NCI-H2171 (cell line): ENCODE data around the gene KCNG3.

Source experiments
- DNase-seq: peaks from one replicate; lab custom pipeline; 2025; lab: John Stamatoyannopoulos, UW

KCNG3 gene

DNA sequence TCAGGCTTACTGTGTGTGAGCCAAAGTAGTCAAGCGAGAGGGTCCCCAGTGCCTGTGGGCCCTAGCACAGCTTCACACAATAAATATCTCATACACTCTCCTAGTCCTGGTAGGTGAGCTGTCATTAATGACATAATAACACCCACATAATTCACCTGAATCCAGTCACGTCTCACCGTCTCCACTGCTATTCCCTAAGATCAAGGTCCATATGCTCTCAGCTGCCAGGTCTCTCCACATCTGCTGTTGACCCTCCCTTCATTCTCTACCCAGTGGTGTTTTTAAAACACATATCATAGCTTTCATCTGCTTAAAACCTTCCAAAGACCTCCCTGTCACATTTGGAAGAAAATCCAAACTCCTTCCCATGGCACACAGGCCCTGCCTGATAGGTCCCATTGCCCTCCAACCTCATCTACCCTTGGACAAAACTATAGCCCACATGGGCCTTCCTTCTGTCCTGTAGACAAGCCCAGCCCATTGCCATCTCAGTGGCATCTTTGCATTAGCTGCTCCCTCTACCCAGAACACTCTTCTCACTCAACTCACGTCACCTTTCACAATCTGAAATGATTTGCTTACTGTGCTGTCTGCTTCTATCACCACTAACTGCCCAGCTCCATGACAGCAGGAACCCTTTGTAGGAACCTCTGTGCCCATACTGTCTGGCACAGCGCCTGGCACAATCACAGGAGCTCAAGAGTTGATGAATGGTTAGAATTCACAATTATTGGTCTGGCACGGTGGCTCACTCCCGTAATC, 7.5 kb downstream of the KCNG3 start:
- DNase-seq: no peak

DNA sequence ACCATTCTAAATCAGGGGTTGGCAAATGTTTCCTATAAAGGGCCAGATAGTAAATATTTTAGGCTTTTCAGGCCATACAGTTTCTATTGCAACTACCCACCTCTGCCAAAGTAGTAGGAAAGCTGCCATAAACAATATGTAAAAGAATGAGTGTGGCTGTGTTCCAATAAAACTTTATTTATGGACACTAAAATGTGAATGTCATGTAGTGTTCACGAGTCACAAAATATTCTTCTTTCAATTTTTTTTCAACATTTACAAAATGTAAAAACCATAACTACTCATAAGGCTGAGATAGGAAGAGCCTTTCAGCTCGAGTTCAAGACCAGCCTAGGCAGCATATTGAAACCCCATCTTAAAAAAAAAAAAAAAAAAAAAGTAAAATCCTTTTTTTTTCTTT, 13.4 kb downstream of the KCNG3 start:
- no peak for DNase-seq

DNA sequence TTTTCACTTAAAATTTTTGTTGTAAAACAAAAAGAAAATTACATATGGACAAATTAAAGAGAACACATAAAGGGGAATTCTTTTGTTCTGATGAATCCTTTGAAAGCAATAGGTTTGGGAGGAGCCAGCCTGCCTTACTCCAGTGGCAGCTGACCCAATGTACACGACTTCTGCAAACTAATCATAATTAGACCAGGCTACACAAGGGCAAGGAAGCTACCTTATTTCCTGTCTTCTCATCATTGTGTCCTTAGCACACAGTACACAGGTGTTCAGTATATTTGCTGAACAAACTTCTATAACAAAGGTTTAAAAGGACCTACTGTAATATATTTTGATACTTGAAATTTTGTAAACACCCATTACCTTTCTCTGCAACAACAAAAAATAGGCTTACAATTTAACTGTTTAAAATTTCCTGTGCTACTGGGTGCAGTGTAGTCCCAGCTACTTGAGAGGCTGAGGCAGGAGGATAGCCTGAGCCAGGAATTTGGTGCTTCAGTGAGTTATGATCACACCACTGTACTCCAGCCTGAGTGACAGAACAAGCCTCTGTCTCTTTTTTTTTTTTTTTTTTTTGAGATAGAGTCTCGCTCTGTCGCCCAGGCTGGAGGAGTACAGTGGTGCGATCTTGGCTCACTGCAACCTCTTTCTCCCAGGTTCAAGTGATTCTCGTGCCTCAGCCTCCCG, 18.9 kb downstream of the KCNG3 start:
- no peak for DNase-seq

DNA sequence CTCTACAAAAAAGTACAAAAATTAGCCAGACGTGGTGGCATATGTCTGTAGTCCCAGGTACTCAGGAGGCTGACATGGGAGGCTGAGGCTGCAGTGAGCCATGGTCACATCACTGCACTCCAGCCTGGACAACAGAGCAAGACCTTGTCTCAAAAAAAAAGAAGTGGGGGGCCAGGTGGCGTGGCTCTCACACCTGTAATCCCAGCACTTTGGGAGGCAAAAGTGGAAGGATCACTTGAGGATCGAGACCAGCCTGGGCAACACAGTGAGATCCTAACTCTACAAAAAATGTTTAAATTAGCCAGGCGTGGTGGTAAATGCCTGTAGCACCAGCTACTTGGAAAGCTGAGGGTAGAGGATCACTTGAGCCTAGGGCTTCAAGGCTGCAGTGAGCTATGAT, 23.1 kb downstream of the KCNG3 start:
- DNase-seq: no peak

DNA sequence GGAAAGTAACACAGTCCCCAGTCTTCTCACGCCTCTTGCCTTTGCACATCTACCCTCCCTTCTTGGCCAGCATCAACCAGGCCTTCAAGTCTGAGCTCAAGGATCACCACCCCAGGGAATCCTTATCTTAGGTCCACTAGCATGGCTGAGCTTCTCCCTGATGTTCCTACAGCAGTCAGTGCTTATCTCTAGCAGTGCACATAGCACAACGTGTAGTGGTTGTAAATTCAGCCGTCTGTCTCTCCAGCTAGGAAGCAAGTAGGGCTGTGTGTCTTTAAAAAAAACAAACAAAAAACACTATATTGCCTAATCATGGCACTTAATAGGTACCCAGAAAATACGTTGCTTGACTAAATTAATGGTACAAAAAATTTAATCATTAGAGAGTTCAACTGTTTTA, 29.2 kb downstream of the KCNG3 start:
- DNase-seq: no peak

DNA sequence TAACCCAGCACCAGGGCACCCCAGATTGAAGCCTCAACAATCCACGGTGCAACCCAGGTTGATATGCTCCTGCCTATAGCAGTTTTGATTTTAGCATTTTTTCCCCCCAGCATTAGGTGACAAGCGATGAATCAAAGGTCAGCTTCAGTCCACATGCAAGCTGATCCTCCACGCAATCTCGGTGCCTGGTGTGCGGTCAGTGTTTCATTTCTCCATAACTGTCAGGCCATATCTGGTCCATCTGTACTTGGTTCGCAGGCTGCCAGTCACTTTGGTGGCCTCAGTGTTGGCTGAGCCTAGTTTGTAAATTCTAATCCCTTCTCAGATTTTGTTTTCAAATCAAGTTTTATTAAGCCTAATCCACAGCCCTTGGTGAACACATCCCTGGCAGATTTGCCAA, 30.2 kb downstream of the KCNG3 start:
- DNase-seq: no peak

DNA sequence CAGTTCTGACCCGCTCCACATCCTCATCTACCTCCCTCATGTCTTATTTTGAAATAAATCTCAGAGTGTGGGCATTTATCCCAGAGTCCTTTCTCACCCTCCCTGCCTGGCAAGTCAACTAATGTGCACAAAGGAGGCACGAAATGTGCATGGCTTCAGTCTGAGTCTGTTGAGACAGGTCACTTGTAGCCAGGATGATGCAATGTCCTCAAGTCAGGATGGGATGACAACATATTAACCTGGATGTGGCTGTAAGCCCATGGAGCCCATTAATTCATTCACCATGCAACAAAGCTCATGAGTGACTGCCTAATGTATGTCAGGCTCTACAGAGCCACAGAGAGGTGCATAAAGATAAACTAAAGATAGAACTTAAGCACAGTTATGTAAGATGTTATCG, 34.5 kb downstream of the KCNG3 start:
- DNase-seq: no peak

DNA sequence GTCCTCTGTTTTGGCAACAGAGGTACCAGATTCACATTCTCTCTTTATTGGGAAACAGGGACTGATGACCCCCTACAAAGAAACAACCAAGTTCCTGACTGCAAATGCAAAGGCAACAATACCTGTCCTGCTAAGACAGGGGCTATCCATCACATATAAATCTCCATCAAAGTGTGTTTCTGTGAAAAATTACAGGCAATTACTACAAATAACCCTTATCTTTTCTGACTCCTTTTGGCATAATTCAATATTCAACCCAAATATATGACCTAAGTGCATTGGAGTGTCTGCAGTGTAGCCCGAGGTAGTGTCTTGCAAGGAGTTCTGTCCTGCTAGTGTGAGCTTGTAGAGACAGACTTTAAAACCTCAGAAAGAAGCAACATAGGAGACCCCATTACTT, 35.4 kb downstream of the KCNG3 start:
- DNase-seq: no peak

DNA sequence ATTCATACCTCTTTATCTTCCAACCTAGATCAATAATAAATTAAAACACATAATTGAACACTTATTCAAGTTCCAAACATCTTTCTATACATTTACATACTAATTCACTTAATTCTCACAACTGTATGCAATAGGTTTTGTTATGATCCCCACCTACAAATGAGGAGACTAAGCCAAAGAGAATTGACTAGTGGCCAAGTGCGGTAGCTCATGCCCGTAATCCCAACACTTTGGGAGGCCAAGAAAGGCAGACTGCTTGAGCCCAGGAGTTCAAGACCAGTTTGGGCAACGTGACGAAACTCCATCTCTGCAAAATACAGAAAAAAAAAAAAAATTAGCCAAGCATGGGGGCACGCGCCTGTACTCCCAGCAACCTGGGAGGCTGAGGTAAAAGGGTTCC, 36.8 kb downstream of the KCNG3 start:
- DNase-seq: no peak

DNA sequence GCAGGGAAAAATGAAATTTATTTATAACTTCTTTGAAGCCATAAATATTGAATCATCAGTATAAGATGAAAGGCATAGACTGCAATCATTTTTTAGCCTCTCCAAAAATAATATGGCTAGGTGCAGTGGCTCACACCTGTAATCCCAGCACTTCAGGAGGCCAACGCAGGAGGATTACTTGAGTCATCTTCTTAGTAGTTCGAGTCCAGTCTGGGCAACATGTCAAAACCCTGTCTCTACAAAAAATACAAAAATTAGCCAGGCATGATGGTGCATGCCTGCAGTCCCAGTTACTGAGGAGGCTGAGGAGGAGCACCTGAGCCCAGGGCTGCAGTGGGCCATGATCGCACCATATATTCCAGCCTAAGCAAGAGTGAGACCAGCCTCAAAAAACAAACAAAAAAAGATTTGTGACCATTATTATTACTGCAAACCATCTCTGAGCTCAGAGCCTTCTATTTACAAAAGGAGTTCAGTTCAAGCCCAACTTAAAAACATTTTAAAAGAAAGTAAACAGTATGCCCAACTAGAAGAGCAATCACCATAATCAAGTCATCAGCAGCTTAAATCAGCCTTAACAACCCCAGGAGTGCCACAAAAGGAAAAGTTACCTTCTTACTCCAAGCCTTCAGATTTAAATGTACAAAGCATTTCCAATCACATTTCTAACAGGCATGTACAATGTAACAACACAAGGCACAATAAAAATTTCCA, 37.5 kb downstream of the KCNG3 start:
- no peak for DNase-seq

DNA sequence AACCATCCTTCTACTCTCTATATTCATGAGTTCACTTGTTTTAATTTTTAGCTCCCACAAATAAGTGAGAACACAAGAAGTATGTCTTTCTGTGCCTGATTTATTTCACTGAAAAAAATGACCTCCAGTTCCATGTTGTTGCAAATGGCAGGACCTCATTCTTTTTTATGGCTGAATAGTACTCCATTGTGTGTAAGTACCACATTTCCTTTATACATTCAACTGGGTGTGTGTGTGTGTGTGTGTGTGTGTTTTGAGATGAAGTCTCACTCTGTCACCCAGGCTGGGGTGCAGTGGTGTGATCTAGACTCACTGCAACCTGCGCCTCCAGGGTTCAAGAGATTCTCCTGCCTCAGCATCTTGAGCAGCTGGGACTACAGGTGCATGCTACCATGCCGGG, 41.2 kb downstream of the KCNG3 start:
- DNase-seq: no peak

DNA sequence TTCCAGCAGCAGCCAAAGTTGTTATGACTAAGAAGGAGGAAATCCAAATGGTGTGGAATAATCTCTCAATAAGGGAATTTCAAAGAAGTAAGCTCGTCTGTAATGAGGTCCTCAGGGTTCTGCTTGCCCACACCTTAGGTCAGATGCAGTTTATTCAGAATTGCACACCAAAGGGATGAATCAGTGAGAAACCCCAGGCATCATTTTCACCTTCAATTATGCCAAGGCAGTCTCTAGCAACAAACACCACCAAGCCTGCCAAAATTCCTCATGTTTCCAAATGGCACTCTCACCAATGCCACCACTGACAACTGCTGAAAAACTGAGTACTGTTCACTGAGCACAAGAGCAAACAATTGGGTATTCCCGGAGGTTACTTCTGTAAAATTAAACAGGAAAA, 43.6 kb downstream of the KCNG3 start:
- DNase-seq: no peak

DNA sequence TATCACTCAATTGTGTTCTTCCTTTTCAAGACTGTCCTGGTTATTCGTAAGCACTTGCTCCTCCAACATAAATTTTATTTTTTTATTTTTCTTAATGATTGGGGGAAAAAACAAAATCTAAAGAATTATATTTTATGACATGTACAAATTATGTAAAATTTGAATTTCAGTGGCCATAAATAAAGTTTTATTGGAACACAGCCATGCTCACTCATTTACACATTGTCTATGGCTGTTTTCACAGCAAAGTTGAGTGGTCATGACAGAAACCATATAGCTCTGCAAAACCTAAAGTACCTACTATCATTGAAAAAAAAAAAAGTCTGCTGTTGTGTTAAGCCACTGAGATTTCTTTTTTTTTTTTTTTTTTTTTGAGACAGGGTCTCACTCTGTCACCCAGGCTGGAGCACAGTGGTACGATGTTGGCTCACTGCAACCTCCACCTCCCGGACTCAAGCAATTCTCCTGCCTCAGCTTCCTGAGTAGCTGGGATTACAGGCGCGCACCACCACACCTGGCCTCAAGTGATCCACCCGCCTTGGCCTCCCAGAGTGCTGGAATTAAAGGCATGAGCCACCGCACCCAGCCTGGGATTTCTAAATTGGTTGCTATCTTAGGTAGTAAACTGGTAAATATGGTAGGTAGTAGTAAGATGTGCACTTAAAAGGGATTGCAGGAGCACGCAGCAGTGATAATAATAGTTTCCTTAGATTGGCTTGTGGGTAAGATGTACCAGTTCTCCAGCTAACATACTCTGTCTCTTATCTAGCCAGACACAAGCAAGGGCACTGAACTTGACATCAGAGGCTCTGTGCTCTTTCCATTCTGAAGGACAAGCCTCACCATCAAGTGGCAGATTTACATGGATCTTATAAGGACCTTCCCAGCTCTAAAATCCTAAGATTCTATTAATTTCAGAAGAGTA, 44.4 kb downstream of the KCNG3 start:
- no peak for DNase-seq

DNA sequence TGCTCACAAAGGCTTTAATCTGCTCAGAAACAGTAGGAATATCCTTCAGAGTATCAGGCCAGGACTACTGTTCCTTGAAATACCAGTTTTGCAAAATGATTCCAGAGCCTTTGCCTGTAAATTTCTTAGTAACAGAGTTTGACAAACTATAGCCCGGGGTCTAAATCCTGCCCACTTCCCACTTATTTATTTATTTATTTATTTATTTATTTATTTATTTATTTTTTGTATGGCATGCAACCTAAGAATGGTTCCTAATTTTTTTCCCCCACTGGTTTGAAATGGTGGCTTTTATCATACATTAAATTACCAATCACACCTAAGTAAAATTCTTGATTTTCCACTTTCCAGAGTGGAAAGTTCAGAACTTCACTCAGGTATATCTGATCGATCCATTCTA, 45.6 kb downstream of the KCNG3 start:
- DNase-seq: no peak

DNA sequence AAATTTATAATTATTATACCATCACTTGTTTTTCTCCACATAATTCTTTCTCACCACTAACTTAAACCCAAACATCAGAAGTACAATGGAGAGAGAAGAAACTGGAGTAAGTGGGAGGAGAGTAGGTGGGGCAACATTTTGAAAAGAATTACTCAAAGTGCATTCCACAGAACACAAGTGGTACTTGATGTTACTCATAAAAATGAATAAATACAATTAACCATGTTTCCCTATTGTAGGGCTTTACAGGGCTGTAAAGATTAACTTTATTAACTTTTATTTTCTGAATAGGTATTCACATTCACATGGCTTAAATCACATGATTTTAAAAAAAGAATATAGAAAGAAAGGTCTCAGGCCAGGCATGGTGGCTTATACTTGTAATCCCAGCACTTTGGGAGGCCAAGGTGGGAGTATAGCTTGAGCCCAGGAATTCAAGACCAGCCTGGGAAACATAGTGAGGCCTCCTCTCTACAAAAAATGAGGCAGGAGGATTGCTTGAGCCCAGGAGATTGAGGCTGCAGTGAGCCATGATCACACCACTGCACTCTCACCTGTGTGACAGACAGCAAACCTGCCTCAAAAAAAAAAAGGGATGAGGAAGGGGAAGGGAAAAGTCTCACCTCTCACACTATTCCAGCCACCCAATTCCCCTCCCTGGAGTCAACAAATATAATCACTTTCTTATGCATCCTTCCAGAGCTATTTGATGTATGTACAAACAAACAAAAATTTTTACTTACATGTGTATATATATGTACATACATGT, 47.1 kb downstream of the KCNG3 start:
- DNase-seq: no peak

DNA sequence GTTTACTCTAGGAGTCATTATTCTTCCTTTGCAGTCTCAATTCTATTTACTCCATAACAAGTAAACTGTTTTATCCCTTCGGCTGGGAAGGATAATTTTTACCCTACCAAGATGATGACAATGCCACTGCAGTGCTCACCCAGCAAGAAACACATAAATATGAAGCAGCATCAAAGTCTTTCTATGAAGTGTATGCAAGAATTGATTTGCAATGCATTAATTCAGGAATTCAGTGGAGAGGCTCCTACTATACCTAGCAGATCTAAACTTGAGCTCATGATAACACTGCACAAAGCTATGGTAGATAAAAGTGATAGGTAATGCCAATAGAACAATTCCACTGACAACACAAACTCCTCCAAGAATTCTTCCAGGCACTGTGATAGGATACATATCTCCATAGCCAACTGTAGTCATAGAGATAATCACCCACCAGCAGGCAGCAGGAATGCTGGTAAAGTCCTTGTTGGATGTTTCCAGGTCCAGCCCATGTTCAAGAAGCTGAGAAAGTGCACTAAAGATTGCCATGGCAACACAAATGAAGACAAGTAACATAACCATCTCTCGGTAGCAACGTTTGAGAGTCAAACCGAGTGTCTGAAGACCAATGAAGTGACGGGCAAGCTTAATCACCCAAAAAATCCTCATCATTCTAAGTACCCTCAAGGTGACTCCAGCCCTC, 49.9 kb downstream of the KCNG3 start:
- no peak for DNase-seq

DNA sequence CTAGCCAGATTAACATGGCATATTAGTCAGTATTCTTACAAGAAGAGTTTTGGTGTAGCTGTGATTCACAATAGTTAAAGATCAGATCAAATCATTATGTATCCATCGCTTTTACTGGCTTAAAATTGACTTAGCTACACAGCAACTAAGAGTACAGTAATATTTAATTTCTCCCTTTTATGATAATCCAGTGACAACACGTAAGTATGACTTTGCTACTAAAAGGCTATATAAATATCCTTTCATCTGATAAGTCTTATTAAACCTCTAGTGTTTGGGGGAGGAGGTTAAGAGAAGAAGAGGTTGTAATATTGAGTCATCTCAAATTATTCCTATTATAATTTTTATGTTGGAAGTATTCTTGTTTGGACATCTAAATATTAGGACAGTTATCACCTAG, 51.0 kb downstream of the KCNG3 start:
- DNase-seq: no peak

DNA sequence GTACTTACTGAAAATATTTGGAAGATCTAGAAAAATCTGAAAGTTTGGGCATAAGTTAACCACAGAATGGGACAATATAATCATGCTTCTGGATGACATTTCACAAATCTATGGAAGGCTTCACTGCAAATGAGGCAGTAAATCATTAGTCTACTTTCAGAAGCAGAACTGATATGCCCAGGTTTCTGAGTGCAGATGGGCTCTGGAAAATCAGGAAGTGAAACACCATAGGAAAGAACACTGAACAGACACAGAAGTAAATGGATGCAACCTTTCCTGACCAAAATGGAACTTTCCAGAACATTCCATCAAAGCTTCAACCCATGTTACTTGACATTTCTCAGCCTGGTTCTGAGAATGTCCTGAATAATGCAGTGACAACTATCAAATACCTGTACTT, 55.1 kb downstream of the KCNG3 start:
- no peak for DNase-seq

DNA sequence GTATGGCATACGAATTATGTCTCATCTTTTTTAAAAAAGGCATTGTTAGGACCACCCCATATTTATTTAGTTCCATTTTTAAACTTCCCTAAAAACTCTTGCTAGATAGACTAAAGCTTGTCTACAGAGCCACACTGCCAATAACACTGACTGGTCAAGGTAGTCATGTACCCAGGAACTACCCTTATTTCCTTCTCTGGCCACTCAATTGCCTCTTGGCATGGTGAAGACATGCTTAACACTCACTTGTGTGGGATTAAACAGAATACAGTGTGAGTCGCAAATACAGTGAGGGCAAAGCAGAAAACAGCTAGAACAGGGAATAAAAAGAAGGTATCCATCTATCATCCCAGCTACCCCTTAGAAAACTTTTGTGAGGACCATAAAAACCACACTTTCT, 57.4 kb downstream of the KCNG3 start:
- no peak for DNase-seq

DNA sequence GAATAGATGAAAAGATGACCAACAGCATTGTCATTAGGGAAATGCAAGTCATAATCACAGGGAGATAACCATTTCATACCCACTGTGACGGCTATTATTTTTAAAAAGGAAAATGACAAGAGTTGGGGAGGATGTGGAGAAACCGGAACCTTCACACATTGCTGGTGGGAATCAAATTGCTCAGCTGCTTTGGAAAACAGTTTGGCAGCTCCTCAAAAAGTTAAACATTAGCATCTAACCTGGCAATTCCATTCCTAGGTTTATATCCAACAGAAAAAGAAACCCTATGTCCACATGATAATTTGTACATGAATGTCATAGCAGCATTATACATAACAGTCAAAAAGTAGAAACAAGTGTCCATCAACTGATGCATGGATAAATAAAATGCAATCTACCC, 58.2 kb downstream of the KCNG3 start:
- DNase-seq: no peak

DNA sequence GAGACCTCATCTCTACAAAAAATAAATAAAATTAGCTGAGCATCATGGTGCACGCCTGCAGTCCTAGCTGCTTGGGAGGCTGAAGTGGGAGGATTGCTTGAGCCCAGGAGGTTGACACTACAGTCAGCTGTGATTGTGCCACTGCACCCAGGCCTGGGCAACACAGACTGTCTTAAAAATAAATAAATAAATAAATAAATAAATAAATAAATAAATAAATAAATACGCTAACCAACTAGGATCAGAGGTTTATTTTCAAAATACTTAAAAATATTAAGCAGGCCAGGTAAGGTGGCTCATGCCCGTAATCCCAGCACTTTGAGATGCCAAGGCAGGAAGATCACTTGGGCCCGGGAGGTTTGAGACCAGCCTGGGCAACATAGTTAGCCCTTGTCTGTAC, 63.6 kb downstream of the KCNG3 start:
- no peak for DNase-seq
